ENCODE results near the gene DNM1.

The DNM1 gene

DNA sequence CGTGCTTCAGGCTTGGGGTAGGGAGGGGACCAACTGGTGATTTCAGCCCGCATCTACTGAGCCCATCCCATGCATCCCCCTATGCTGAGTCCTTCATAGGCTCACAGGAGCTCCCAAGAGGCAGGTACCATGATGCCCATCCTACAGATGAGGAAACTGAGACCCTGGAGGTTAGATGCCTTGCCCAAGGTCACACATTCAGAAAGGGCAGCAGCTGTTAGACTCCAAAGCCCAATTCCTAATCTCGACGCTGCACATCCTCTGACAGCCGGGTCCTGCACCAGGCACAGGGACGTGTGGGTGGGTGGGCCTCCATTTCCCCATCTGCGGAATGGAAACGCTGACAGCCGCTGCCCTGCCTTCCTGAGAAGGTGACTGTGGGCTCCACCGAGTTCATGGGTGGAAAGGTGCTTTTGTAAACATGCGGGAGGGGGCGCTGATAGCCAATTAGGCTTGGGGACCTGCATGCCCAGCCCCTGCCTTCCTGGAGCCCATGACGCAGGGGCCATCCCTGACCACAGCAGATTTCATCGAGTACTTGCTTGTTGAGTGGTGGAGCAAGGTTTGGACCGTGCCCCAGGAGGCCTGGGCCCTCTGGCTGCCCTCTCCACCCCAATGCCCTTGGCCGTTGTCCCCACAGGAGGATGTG, 2.2 kb downstream of the DNM1 start:
- H3K9me3 ChIP-seq (ENCODE audit: control insufficient read depth in 1 of 2, low read length in 2 of 2), result no peaks in the 10 kb centered on the region
- H3K36me3 ChIP-seq (ENCODE audit: control insufficient read depth in 1 of 2, insufficient read depth in 2 of 2, low read length in 2 of 2), result no peaks in the 10 kb centered on the region
- peaks cover 7 to 13% of the 10 kb centered on the region in 2 donors for H3K4me1 ChIP-seq (ENCODE audit: control insufficient read depth in 1 of 2, insufficient read depth in 2 of 2, low read length in 2 of 2)
- no peak overlapping the region for H3K4me3 ChIP-seq (ENCODE audit: low read depth in 1 of 2, low read length in 2 of 2)
- H3K27me3 ChIP-seq (ENCODE audit: control insufficient read depth in 1 of 2, insufficient read depth in 2 of 2, low read length in 2 of 2), result peaks cover 14 to 16% of the 10 kb centered on the region in 2 donors
- H3K27ac ChIP-seq (ENCODE audit: low read depth, low read length), result no peak overlapping the region
- H3K9ac ChIP-seq (ENCODE audit: low read depth in 1 of 2, low read length in 2 of 2), result no peak overlapping the region

DNA sequence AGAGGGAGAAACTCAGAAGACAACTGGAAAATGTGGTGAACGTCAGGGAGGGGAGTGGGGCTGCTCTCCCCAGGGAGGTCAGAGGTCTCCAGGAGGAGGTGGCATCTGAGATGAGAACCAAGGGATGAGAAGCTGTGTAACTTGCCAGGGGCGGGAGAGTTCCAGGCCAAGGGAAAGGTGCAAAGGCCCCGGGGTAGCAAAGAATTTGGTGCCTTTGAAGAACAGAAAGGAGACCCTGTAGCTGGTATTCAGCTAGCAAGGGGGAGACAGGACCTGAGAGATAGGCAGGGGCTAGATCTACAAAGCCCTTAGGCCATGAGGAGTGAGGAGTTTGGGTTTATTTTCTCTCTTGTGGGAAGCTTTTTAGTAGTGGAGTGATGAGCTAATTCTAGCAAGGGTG, 3.3 kb downstream of the DNM1 start:
- Histone ChIP-seq H3K9me3 (ENCODE audit: control insufficient read depth in 1 of 2, low read length in 2 of 2) (no peaks in the 10 kb centered on the region), H3K4me3 (ENCODE audit: low read depth in 1 of 2, low read length in 2 of 2) (no peak overlapping the region), H3K27ac (ENCODE audit: low read depth, low read length) (no peak overlapping the region), H3K9ac (ENCODE audit: low read depth in 1 of 2, low read length in 2 of 2) (no peak overlapping the region), H3K27me3 (ENCODE audit: control insufficient read depth in 1 of 2, insufficient read depth in 2 of 2, low read length in 2 of 2) (peaks cover 14 to 16% of the 10 kb centered on the region in 2 donors), H3K36me3 (ENCODE audit: control insufficient read depth in 1 of 2, insufficient read depth in 2 of 2, low read length in 2 of 2) (no peaks in the 10 kb centered on the region), H3K4me1 (ENCODE audit: control insufficient read depth in 1 of 2, insufficient read depth in 2 of 2, low read length in 2 of 2) (peaks cover 13 to 20% of the 10 kb centered on the region in 2 donors)

DNA sequence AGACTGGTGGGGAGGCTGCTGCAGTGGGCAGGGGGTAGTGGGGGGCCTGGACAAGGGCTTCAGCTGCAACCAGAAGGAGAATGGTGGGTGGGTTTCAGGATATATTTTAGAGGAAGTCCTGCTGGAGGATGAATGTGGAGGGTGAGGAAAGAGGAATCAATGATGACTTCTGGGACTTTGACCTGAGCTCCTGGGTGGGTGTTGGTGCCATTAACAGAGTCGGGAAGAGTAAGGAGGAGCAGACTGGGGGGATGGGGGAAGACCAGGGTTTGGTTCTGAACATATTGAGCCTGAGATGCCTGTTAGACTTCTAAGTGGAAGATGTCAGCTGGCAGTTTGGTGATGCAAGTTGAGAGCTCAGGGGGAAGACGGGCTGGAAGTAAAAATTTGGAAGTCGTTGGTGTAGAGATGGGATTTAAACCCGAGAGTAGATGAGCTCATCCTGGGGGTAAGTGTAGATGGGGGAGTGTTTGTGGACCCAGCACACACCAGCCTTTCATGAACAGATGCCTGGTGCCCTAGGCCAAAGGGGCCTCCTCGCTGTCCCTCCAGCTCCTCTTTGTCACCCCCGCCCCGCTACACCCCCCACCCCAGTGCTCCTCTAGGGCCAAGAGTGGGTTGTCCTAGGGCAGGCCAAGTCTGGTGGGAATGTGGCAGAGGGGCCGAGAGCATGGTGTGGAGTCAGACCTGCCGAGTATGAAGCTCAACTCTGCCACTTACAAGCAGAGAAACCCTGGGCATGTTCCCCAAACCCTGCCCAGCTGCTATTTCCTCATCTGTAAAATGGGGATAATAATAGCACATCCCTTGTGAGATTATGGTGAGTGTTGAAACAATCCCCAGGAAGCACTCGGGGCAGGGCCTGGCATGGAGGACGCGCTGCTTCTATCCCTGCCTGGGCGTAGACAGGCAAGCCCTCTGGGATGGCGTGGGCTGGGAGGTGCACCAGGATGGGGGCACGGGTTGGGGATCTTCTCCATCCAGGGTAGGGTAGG, 4.0 kb downstream of the DNM1 start:
- Histone ChIP-seq H3K4me3 (ENCODE audit: low read depth in 1 of 2, low read length in 2 of 2) (no peak overlapping the region), H3K36me3 (ENCODE audit: control insufficient read depth in 1 of 2, insufficient read depth in 2 of 2, low read length in 2 of 2) (no peaks in the 10 kb centered on the region), H3K27me3 (ENCODE audit: control insufficient read depth in 1 of 2, insufficient read depth in 2 of 2, low read length in 2 of 2) (peaks cover 14 to 16% of the 10 kb centered on the region in 2 donors), H3K27ac (ENCODE audit: low read depth, low read length) (no peak overlapping the region), H3K4me1 (ENCODE audit: control insufficient read depth in 1 of 2, insufficient read depth in 2 of 2, low read length in 2 of 2) (peaks cover 20 to 25% of the 10 kb centered on the region in 2 donors), H3K9me3 (ENCODE audit: control insufficient read depth in 1 of 2, low read length in 2 of 2) (no peaks in the 10 kb centered on the region), H3K9ac (ENCODE audit: low read depth in 1 of 2, low read length in 2 of 2) (no peak overlapping the region)

DNA sequence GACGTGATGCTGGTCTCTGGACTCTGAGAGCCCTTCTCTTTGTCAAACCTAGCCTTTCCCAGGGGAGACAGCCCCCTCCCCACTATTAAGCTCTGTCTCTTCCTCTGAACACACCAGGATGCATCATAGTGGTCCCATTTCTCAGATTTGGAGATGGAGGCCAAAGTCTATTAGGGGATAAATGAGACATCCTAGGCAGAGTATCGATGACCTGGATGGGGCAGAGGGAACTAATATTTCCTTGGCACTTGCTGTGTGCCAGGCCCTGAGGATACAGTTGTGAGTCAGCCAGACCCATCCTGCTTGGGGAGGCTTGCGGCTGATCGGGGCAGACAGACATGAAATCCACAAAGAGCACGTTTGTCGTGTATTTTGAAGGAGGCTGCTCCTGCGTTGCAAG, 5.2 kb downstream of the DNM1 start:
- Histone ChIP-seq H3K27ac (ENCODE audit: low read depth, low read length) (no peak overlapping the region), H3K4me1 (ENCODE audit: control insufficient read depth in 1 of 2, insufficient read depth in 2 of 2, low read length in 2 of 2) (peaks cover 20 to 26% of the 10 kb centered on the region in 2 donors)

DNA sequence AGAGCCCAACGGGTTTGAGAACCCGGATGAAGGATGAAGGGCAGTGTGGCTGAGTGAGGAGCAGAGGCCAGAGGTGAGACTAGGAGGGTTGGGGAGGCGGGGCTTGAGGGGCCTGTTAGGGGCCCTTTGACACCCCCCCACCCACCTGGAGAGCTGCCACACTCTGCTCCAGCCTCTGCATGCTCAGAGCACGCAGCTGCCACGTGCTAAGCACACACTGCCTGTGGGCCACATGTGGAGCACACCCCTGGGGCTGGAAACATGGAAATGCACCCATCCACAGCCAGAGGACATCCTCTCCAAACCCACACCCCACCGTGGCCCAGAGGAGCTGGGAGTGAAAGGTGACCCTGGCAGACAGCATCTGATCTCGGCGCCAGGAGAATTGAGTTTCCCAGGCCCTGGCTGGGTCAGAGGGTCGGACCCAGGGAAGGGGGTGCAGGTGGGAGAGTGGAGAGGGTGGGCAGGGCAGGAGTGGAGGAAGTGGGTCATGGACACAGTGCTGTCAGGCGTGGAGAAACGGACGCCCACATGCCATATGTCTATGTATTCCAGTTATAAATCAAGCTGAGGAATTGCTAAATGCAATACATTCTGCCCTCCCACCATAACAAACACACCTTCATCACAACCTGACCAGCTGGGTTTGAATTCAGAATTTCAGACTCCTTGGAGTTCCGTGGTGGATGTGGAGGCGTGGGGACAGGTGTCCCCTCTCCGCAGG, 5.9 kb downstream of the DNM1 start:
- H3K9ac ChIP-seq (ENCODE audit: low read depth in 1 of 2, low read length in 2 of 2), result no peak overlapping the region

More for the DNA sequence above, 5.2 kb downstream of the DNM1 start:
- Histone ChIP-seq H3K4me3 (ENCODE audit: low read depth in 1 of 2, low read length in 2 of 2) (no peak overlapping the region), H3K9ac (ENCODE audit: low read depth in 1 of 2, low read length in 2 of 2) (no peak overlapping the region), H3K36me3 (ENCODE audit: control insufficient read depth in 1 of 2, insufficient read depth in 2 of 2, low read length in 2 of 2) (no peaks in the 10 kb centered on the region), H3K27me3 (ENCODE audit: control insufficient read depth in 1 of 2, insufficient read depth in 2 of 2, low read length in 2 of 2) (peaks cover 14 to 16% of the 10 kb centered on the region in 2 donors), H3K9me3 (ENCODE audit: control insufficient read depth in 1 of 2, low read length in 2 of 2) (no peaks in the 10 kb centered on the region)

GRCh38 chr9:128211186-128211980, 8.2 kb downstream of the DNM1 start:
- H3K4me3 ChIP-seq (ENCODE audit: low read depth in 1 of 2, low read length in 2 of 2), result no peak overlapping the region
- H3K27me3 ChIP-seq (ENCODE audit: control insufficient read depth in 1 of 2, insufficient read depth in 2 of 2, low read length in 2 of 2), result no peaks in the 10 kb centered on the region
- peaks cover 17 to 20% of the 10 kb centered on the region in 2 donors for H3K4me1 ChIP-seq (ENCODE audit: control insufficient read depth in 1 of 2, insufficient read depth in 2 of 2, low read length in 2 of 2)
- H3K27ac ChIP-seq (ENCODE audit: low read depth, low read length), result no peak overlapping the region
- no peak overlapping the region for H3K9ac ChIP-seq (ENCODE audit: low read depth in 1 of 2, low read length in 2 of 2)
- no peaks in the 10 kb centered on the region for H3K36me3 ChIP-seq (ENCODE audit: control insufficient read depth in 1 of 2, insufficient read depth in 2 of 2, low read length in 2 of 2)
- H3K9me3 ChIP-seq (ENCODE audit: control insufficient read depth in 1 of 2, low read length in 2 of 2), result no peaks in the 10 kb centered on the region

More for the DNA sequence above, 5.9 kb downstream of the DNM1 start:
- Histone ChIP-seq H3K36me3 (ENCODE audit: control insufficient read depth in 1 of 2, insufficient read depth in 2 of 2, low read length in 2 of 2) (no peaks in the 10 kb centered on the region), H3K4me3 (ENCODE audit: low read depth in 1 of 2, low read length in 2 of 2) (no peak overlapping the region), H3K4me1 (ENCODE audit: control insufficient read depth in 1 of 2, insufficient read depth in 2 of 2, low read length in 2 of 2) (peaks cover 20 to 22% of the 10 kb centered on the region in 2 donors), H3K9me3 (ENCODE audit: control insufficient read depth in 1 of 2, low read length in 2 of 2) (no peaks in the 10 kb centered on the region), H3K27me3 (ENCODE audit: control insufficient read depth in 1 of 2, insufficient read depth in 2 of 2, low read length in 2 of 2) (peaks cover 9 to 11% of the 10 kb centered on the region in 2 donors), H3K27ac (ENCODE audit: low read depth, low read length) (no peak overlapping the region)

GRCh38 chr9:128211981-128212281, 8.8 kb downstream of the DNM1 start:
- H3K27ac ChIP-seq (ENCODE audit: low read depth, low read length), result no peak overlapping the region

DNA sequence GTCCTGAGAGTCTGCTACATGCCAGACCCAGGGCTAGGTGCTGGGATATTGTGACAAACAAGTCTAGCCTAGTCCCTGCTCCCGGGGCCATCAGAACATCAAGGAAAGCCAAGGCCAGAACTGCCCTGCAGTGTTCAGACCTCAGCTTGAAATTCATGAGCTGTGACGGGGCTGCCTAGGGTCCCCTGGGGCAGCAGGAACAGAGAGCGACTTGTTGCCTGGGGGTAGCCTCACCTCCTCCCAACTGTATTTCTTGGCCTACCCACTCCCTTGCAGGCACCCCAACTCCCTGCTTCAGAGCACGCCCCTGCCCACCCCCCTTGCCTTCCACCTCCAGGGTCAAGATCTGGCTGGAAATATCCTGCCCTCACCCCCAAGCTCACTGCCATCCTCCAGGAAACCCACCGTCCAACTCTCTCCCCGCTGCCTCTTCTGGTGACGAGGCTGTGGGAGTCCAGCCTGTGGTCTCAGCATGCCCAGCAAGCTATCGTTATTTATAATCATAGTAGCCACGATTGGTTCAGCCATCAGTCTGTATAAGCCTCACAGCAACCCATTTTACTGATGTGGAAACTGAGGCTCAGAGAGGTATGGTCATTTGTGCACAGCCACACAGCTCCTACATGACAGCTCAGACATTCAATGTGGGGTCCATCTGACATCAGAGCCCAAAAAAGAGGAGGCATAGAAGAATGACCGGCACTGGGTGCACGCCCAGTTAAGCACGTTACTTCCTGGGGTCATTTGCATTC, 10.7 kb downstream of the DNM1 start:
- Histone ChIP-seq H3K4me3 (ENCODE audit: low read depth in 1 of 2, low read length in 2 of 2) (no peak overlapping the region), H3K4me1 (ENCODE audit: control insufficient read depth in 1 of 2, insufficient read depth in 2 of 2, low read length in 2 of 2) (peaks cover 21 to 24% of the 10 kb centered on the region in 2 donors), H3K36me3 (ENCODE audit: control insufficient read depth in 1 of 2, insufficient read depth in 2 of 2, low read length in 2 of 2) (no peaks in the 10 kb centered on the region), H3K27me3 (ENCODE audit: control insufficient read depth in 1 of 2, insufficient read depth in 2 of 2, low read length in 2 of 2) (no peaks in the 10 kb centered on the region), H3K9me3 (ENCODE audit: control insufficient read depth in 1 of 2, low read length in 2 of 2) (no peaks in the 10 kb centered on the region), H3K9ac (ENCODE audit: low read depth in 1 of 2, low read length in 2 of 2) (no peak overlapping the region), H3K27ac (ENCODE audit: low read depth, low read length) (no peak overlapping the region)

More at GRCh38 chr9:128211981-128212281, 8.8 kb downstream of the DNM1 start:
- Histone ChIP-seq H3K4me3 (ENCODE audit: low read depth in 1 of 2, low read length in 2 of 2) (no peak overlapping the region), H3K9ac (ENCODE audit: low read depth in 1 of 2, low read length in 2 of 2) (no peak overlapping the region), H3K4me1 (ENCODE audit: control insufficient read depth in 1 of 2, insufficient read depth in 2 of 2, low read length in 2 of 2) (peaks cover 13 to 15% of the 10 kb centered on the region in 2 donors), H3K9me3 (ENCODE audit: control insufficient read depth in 1 of 2, low read length in 2 of 2) (no peaks in the 10 kb centered on the region), H3K36me3 (ENCODE audit: control insufficient read depth in 1 of 2, insufficient read depth in 2 of 2, low read length in 2 of 2) (no peaks in the 10 kb centered on the region), H3K27me3 (ENCODE audit: control insufficient read depth in 1 of 2, insufficient read depth in 2 of 2, low read length in 2 of 2) (no peaks in the 10 kb centered on the region)
